Measurements from ENCODE around the gene COG7.
"Not testable (repeated sequence)": the region's sequence is repeated elsewhere in the genome, so short reads cannot be mapped to it uniquely, and the experiment has no call there.

The COG7 gene

GRCh38 chr16:23408823-23409298 is 44.1 kb downstream of the COG7 start:
- DNase-seq = no peak

GRCh38 chr16:23408242-23408822 is 44.7 kb downstream of the COG7 start:
- no peak for DNase-seq

- no peak for DNase-seq
Measured at GRCh38 chr16:23407436-23408127, 45.4 kb downstream of the COG7 start.

- no peak for DNase-seq
Measured at GRCh38 chr16:23406546-23407240, 46.3 kb downstream of the COG7 start.

GRCh38 chr16:23406024-23406423 is 47.0 kb downstream of the COG7 start:
- no peak for DNase-seq

- DNase-seq = no peak
Measured at GRCh38 chr16:23403547-23403946, 49.4 kb downstream of the COG7 start.

GRCh38 chr16:23402100-23402499 is 50.9 kb downstream of the COG7 start:
- no peak for DNase-seq

GRCh38 chr16:23401139-23401538 is 51.9 kb downstream of the COG7 start:
- no peak for DNase-seq

GRCh38 chr16:23400447-23400846 is 52.5 kb downstream of the COG7 start:
- not testable (repeated sequence) for DNase-seq

- DNase-seq = no peak
Measured at GRCh38 chr16:23398987-23399805, 53.8 kb downstream of the COG7 start.

- DNase-seq = no peak
Measured at GRCh38 chr16:23397464-23397863, 55.5 kb downstream of the COG7 start.

- DNase-seq = no peak
Measured at GRCh38 chr16:23395732-23396131, 57.3 kb downstream of the COG7 start.

GRCh38 chr16:23394141-23394831 is 58.7 kb downstream of the COG7 start:
- no peak for DNase-seq

GRCh38 chr16:23392223-23392600 is 60.8 kb downstream of the COG7 start:
- DNase-seq = no peak

- no peak for DNase-seq
Measured at GRCh38 chr16:23391381-23392222, 61.4 kb downstream of the COG7 start.

GRCh38 chr16:23389936-23390335 is 63.1 kb downstream of the COG7 start:
- not testable (repeated sequence) for DNase-seq

- DNase-seq = no peak
Measured at GRCh38 chr16:23389201-23389600, 63.8 kb downstream of the COG7 start.

GRCh38 chr16:23388786-23389185 is 64.2 kb downstream of the COG7 start:
- no peak for DNase-seq

GRCh38 chr16:23387666-23388065 is 65.3 kb downstream of the COG7 start:
- no peak for DNase-seq

GRCh38 chr16:23385441-23385840 is 67.5 kb downstream of the COG7 start:
- no peak for DNase-seq

- no peak for DNase-seq
Measured at GRCh38 chr16:23384878-23385277, 68.1 kb downstream of the COG7 start.

- no peak for DNase-seq
Measured at GRCh38 chr16:23383881-23384280, 69.1 kb downstream of the COG7 start.
